ENCODE results near the gene HOXD10.

HOXD10 gene

DNA sequence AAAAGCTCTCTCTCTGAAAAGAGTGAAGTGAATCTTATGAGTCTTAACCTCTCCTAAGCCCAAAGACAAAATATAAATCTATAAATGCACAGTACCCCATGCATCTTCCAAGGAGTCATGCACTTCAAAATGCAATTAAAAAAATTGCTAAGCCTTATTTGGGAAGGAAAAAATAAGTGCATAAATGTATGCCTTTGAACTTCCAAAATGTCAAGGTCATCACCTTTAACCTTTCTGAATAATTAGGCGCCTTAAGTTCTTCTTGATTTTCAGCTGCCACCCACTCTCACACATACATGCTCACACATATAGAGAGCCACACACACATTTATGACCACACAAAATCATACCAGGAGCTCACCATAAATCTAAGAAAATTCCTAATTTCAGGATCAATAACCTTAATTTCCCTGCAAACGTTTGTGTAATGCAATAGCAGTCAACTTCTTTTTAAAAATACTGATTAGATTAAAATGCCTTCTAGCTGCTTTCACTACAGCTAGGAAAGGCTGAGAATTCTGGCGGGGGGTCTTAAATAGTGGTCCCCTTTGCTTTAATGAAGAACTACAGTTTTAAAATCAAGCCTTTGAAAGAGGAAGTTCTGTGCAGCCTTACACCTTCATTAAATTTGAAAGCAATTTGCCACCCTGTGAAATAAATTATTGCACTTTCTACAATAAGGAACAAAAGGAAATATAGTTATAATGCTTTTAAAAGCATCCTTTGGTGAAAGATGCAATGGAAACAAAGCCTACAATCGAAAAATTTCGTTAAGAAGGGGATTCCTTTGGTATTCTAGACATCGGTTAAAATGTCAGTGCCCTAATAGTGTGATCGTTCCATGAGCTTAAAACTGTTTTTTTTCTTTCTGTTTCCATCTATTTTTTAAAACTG, 5.9 kb upstream of the HOXD10 start:
- peak overlapping the region; percentile 31 for H3K4me2 ChIP-seq (ENCODE audit: low read depth, low read length)

GRCh38 chr2:176111309-176111663, 5.3 kb upstream of the HOXD10 start:
- Histone ChIP-seq H3K27me3 (replicated peaks; ENCODE audit: insufficient read depth, low read length) (peaks cover 63% of the 10 kb centered on the region), H3K79me2 (ENCODE audit: low read length) (no peaks in the 10 kb centered on the region), H3K27ac (ENCODE audit: low read length) (no peak overlapping the region), H3K36me3 (replicated peaks; ENCODE audit: insufficient read depth, low read length) (no peaks in the 10 kb centered on the region), H3K4me3 (ENCODE audit: low read length) (no peak overlapping the region), H3K4me2 (ENCODE audit: low read depth, low read length) (peak overlapping the region; percentile 31), H3K4me1 (ENCODE audit: low read length) (no peaks in the 10 kb centered on the region), H2AFZ (ENCODE audit: low read length) (no peak overlapping the region), H3F3A (ENCODE audit: insufficient read depth, low read length) (no peaks in the 10 kb centered on the region), H3K9me2 (replicated peaks; ENCODE audit: insufficient read depth, low read length) (no peaks in the 10 kb centered on the region), H4K20me1 (ENCODE audit: insufficient read depth, low read length) (no peaks in the 10 kb centered on the region), H3K9me3 (replicated peaks; ENCODE audit: insufficient read depth, low read length) (no peaks in the 10 kb centered on the region), H3K9ac (ENCODE audit: low read length) (no peak overlapping the region)
- peak; percentile 34 for DNase-seq
- TF ChIP-seq, protein P1, sequence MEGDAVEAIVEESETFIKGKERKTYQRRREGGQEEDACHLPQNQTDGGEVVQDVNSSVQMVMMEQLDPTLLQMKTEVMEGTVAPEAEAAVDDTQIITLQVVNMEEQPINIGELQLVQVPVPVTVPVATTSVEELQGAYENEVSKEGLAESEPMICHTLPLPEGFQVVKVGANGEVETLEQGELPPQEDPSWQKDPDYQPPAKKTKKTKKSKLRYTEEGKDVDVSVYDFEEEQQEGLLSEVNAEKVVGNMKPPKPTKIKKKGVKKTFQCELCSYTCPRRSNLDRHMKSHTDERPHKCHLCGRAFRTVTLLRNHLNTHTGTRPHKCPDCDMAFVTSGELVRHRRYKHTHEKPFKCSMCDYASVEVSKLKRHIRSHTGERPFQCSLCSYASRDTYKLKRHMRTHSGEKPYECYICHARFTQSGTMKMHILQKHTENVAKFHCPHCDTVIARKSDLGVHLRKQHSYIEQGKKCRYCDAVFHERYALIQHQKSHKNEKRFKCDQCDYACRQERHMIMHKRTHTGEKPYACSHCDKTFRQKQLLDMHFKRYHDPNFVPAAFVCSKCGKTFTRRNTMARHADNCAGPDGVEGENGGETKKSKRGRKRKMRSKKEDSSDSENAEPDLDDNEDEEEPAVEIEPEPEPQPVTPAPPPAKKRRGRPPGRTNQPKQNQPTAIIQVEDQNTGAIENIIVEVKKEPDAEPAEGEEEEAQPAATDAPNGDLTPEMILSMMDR (IDR thresholded peaks at IDR 0.05; ENCODE audit: low read length): peak; percentile 87
- no peak for TF ChIP-seq EZH2phosphoT487 (IDR thresholded peaks at IDR 0.05; ENCODE audit: low read length)
- TF ChIP-seq EZH2 (optimal IDR thresholded peaks at IDR 0.05; ENCODE audit: low read depth, low read length): no peak

More for the DNA sequence above, 5.9 kb upstream of the HOXD10 start:
- Histone ChIP-seq H3K4me3 (ENCODE audit: low read length) (no peak overlapping the region), H3K27me3 (replicated peaks; ENCODE audit: insufficient read depth, low read length) (peaks cover 64% of the 10 kb centered on the region), H3F3A (ENCODE audit: insufficient read depth, low read length) (no peaks in the 10 kb centered on the region), H3K9ac (ENCODE audit: low read length) (no peak overlapping the region), H3K4me1 (ENCODE audit: low read length) (no peaks in the 10 kb centered on the region), H3K36me3 (replicated peaks; ENCODE audit: insufficient read depth, low read length) (no peaks in the 10 kb centered on the region), H3K9me3 (replicated peaks; ENCODE audit: insufficient read depth, low read length) (no peaks in the 10 kb centered on the region), H2AFZ (ENCODE audit: low read length) (no peak overlapping the region), H3K79me2 (ENCODE audit: low read length) (no peaks in the 10 kb centered on the region), H3K9me2 (replicated peaks; ENCODE audit: insufficient read depth, low read length) (no peaks in the 10 kb centered on the region), H3K27ac (ENCODE audit: low read length) (no peak overlapping the region), H4K20me1 (ENCODE audit: insufficient read depth, low read length) (no peaks in the 10 kb centered on the region)
- DNase-seq: no peak
- TF ChIP-seq, protein P1 (IDR thresholded peaks at IDR 0.05; ENCODE audit: low read length): no peak
- no peak for TF ChIP-seq EZH2 (optimal IDR thresholded peaks at IDR 0.05; ENCODE audit: low read depth, low read length)
- TF ChIP-seq EZH2phosphoT487 (IDR thresholded peaks at IDR 0.05; ENCODE audit: low read length): no peak

DNA sequence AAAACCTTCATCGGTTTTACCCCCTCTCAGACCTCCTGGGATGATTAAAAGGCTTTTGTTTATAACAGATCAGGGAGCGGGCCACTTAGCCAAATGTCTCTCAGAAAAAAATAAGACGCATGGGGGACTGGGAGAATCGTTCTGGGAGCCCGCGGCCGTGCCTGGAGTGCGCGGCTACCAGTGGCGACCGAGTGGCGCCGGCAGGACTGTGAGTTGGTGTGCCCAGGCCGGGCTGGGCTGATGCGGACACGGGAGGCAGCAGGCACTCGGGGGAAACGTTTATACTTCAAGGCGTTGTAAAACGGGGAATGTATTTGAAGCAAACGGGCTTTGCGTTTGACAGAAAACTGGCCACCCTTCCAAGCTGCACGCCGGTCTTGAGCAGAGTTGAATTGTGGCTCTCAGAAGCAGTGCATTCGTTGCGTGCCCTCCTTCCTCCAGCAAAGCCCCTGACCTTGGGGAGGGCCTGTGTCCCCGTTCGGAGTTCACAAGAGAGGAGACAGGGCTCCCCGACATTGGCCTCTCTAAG, 4.7 kb upstream of the HOXD10 start:
- Histone ChIP-seq H3K9me3 (replicated peaks; ENCODE audit: insufficient read depth, low read length) (no peaks in the 10 kb centered on the region), H3K4me2 (ENCODE audit: low read depth, low read length) (peak overlapping the region; percentile 31; the same call in 1 of the 2 replicates), H3K4me3 (ENCODE audit: low read length) (no peak overlapping the region), H3K27me3 (replicated peaks; ENCODE audit: insufficient read depth, low read length) (peaks cover 68% of the 10 kb centered on the region), H3K27ac (ENCODE audit: low read length) (no peak overlapping the region), H4K20me1 (ENCODE audit: insufficient read depth, low read length) (no peaks in the 10 kb centered on the region), H3K4me1 (ENCODE audit: low read length) (no peaks in the 10 kb centered on the region), H3K9me2 (replicated peaks; ENCODE audit: insufficient read depth, low read length) (no peaks in the 10 kb centered on the region), H3K79me2 (ENCODE audit: low read length) (no peaks in the 10 kb centered on the region), H3K36me3 (replicated peaks; ENCODE audit: insufficient read depth, low read length) (no peaks in the 10 kb centered on the region), H2AFZ (ENCODE audit: low read length) (no peak overlapping the region), H3F3A (ENCODE audit: insufficient read depth, low read length) (no peaks in the 10 kb centered on the region), H3K9ac (ENCODE audit: low read length) (no peak overlapping the region)
- no peak for DNase-seq
- TF ChIP-seq EZH2 (optimal IDR thresholded peaks at IDR 0.05; ENCODE audit: low read depth, low read length): no peak
- TF ChIP-seq, protein P1 (IDR thresholded peaks at IDR 0.05; ENCODE audit: low read length): no peak
- TF ChIP-seq EZH2phosphoT487 (IDR thresholded peaks at IDR 0.05; ENCODE audit: low read length): no peak
